PFSK-1 (cell line): ENCODE data around the gene ANKRD33B.

Source experiments
- FOXP2 ChIP-seq: optimal IDR thresholded peaks from 2 replicates; pipeline ENCODE3; 2011; ENCODE audit warnings: borderline replicate concordance, control low read depth, inconsistent platforms; ENCODE audit not compliant: insufficient read depth; ENCODE audit errors: extremely low read length, extremely low read depth
- POLR2AphosphoS5 ChIP-seq: IDR thresholded peaks from 2 replicates; pipeline ENCODE4 v1.6.1; 2012; ENCODE audit warnings: low read depth, mild to moderate bottlenecking, control low read depth, low read length, moderate library complexity
- REST ChIP-seq, 2 experiments: IDR thresholded peaks; 2 replicates each; pipeline versions ENCODE4 v1.6.1 to v1.8.0; 2011 to 2012; ENCODE audit warnings: low read depth in 2 of 2, low read length in 2 of 2, control low read depth in 1 of 2, inconsistent platforms in 1 of 2, mild to moderate bottlenecking in 1 of 2, moderate library complexity in 1 of 2; ENCODE audit not compliant: insufficient read depth in 1 of 2
- SIN3A ChIP-seq: IDR thresholded peaks from 2 replicates; pipeline ENCODE4 v1.6.1; 2012; ENCODE audit warnings: mild to moderate bottlenecking, low read length, moderate library complexity, borderline replicate concordance; ENCODE audit not compliant: insufficient read depth
- TAF1 ChIP-seq: IDR thresholded peaks from 2 replicates; pipeline ENCODE4 v1.6.1; 2012; ENCODE audit warnings: low read length, control low read depth, borderline replicate concordance; ENCODE audit not compliant: insufficient read depth

ANKRD33B gene

GRCh38 chr5:10532421-10532820 is 31.4 kb upstream of the ANKRD33B start:
- TF ChIP-seq FOXP2: no peak
- TF ChIP-seq TAF1: no peak
- TF ChIP-seq POLR2AphosphoS5: no peak
- no peak for TF ChIP-seq SIN3A
- TF ChIP-seq REST (IDR thresholded peaks at IDR 0.05; ENCODE audit: insufficient read depth in 1 of 2, low read depth in 2 of 2, low read length in 2 of 2): no peak

GRCh38 chr5:10533226-10533625 is 30.6 kb upstream of the ANKRD33B start:
- no peak for TF ChIP-seq SIN3A
- TF ChIP-seq FOXP2: no peak
- TF ChIP-seq POLR2AphosphoS5: no peak

GRCh38 chr5:10534561-10535530 is 29.0 kb upstream of the ANKRD33B start:
- TF ChIP-seq SIN3A (no peak), REST (IDR thresholded peaks at IDR 0.05; ENCODE audit: insufficient read depth in 1 of 2, low read depth in 2 of 2, low read length in 2 of 2) (no peak), TAF1 (no peak), FOXP2 (no peak), POLR2AphosphoS5 (no peak)

- TF ChIP-seq TAF1 (no peak), FOXP2 (no peak), POLR2AphosphoS5 (no peak), SIN3A (no peak), REST (IDR thresholded peaks at IDR 0.05; ENCODE audit: insufficient read depth in 1 of 2, low read depth in 2 of 2, low read length in 2 of 2) (no peak)
These were observed 27.4 kb upstream of the ANKRD33B start for GRCh38 chr5:10536511-10536910.

- no peak for TF ChIP-seq TAF1
- TF ChIP-seq POLR2AphosphoS5: no peak
- no peak for TF ChIP-seq FOXP2
- no peak for TF ChIP-seq SIN3A
- no peak for TF ChIP-seq REST (IDR thresholded peaks at IDR 0.05; ENCODE audit: insufficient read depth in 1 of 2, low read depth in 2 of 2, low read length in 2 of 2)
These were observed 26.8 kb upstream of the ANKRD33B start for GRCh38 chr5:10536931-10537579.
